ENCODE results near the gene ENTPD1.

Gene ENTPD1

DNA sequence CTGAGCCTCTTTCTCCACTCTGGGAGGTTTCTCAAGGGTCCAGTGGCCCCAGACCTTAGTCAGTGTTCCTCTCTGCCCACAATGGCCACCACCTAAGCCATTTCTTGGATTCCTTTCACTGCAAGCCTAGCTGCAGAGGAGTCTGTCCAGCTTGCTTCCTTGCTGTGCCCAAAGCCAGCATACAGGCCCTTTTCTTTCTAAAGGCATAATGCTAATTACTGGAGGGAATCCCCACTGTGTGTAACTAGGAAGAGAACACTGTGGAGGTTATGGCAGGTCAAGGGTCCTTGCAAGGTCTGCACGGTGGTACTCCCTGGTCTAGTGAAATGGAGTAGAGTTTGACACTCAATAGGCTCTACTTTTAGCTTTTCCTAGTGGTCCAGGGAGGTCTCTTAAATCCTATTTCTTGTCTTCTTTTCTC, 81.4 kb downstream of the ENTPD1 start:
- Histone ChIP-seq H3K36me3 (ENCODE audit: insufficient read depth, low read length) (no peaks in the 10 kb centered on the region), H3K9ac (ENCODE audit: low read depth, low read length) (no peak overlapping the region), H3K4me1 (ENCODE audit: insufficient read depth, low read length) (peaks cover 7% of the 10 kb centered on the region; the same call in 1 of the 2 replicates), H3K9me3 (ENCODE audit: control insufficient read depth, insufficient read depth, low read length) (no peaks in the 10 kb centered on the region)

DNA sequence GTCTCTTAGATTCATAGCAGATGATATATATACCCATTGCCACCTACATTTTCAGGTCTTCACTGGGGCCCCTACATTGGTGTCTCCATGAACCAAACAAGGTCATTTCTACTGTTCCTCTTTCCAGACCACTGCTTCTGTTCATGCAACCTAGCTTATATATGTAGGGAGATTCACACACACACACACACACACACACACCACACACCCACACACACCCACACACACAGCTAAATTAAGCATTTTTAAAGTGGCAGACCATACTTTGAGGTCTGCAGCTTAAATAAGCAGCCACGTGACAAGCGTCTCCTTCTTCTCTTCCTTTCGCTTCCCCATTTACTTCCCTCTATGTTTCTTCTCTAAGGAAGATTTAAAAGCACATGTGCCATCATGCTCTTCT, 81.8 kb downstream of the ENTPD1 start:
- peaks cover 7% of the 10 kb centered on the region; the same call in 1 of the 2 replicates for H3K4me1 ChIP-seq (ENCODE audit: insufficient read depth, low read length)
- H3K9ac ChIP-seq (ENCODE audit: low read depth, low read length) = no peak overlapping the region
- no peaks in the 10 kb centered on the region for H3K9me3 ChIP-seq (ENCODE audit: control insufficient read depth, insufficient read depth, low read length)
- no peaks in the 10 kb centered on the region for H3K36me3 ChIP-seq (ENCODE audit: insufficient read depth, low read length)

DNA sequence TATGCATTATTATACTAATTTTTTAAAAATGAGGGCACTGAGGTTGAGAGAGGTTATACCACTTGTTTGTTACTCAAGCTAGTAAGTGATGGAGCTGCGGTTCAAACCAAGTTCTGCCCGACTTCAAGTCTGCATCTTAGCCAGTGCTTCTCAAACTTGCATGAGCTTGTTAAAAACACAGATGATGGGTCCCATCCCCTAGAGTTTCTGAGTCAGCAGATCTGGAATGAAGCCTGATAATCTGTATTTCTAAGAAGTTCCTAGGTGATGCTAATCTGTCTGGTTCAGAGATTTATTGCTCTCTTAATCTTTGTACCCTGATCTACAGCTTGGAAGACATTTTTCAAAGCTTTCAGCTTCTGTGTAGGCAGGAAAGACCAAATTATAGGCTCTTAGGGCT, 84.2 kb downstream of the ENTPD1 start:
- H3K36me3 ChIP-seq (ENCODE audit: insufficient read depth, low read length) = no peaks in the 10 kb centered on the region
- peaks cover 7% of the 10 kb centered on the region; the same call in 1 of the 2 replicates for H3K4me1 ChIP-seq (ENCODE audit: insufficient read depth, low read length)
- no peaks in the 10 kb centered on the region for H3K9me3 ChIP-seq (ENCODE audit: control insufficient read depth, insufficient read depth, low read length)
- no peak overlapping the region for H3K9ac ChIP-seq (ENCODE audit: low read depth, low read length)

DNA sequence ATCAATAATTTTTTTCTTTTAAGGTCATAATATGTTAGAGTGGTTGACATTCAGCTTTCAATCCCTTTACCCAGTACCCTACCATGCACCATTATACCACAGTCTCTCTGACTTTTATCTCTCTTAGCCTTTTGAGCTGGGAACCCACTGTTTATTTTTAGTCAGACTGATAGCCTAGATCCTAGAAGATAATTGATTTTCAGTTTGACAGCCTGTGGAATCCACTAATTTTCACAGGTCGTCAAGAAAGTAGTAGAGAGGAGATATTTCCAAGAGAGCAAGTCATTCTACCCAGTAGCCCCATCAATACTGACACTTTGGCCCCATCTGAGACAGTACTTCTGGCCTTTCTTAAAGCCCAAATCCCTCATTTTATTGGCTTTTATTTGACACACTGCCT, 84.7 kb downstream of the ENTPD1 start:
- H3K9me3 ChIP-seq (ENCODE audit: control insufficient read depth, insufficient read depth, low read length) = no peaks in the 10 kb centered on the region
- H3K4me1 ChIP-seq (ENCODE audit: insufficient read depth, low read length) = peaks cover 7% of the 10 kb centered on the region; the same call in 1 of the 2 replicates
- H3K36me3 ChIP-seq (ENCODE audit: insufficient read depth, low read length) = no peaks in the 10 kb centered on the region
- H3K9ac ChIP-seq (ENCODE audit: low read depth, low read length) = no peak overlapping the region

DNA sequence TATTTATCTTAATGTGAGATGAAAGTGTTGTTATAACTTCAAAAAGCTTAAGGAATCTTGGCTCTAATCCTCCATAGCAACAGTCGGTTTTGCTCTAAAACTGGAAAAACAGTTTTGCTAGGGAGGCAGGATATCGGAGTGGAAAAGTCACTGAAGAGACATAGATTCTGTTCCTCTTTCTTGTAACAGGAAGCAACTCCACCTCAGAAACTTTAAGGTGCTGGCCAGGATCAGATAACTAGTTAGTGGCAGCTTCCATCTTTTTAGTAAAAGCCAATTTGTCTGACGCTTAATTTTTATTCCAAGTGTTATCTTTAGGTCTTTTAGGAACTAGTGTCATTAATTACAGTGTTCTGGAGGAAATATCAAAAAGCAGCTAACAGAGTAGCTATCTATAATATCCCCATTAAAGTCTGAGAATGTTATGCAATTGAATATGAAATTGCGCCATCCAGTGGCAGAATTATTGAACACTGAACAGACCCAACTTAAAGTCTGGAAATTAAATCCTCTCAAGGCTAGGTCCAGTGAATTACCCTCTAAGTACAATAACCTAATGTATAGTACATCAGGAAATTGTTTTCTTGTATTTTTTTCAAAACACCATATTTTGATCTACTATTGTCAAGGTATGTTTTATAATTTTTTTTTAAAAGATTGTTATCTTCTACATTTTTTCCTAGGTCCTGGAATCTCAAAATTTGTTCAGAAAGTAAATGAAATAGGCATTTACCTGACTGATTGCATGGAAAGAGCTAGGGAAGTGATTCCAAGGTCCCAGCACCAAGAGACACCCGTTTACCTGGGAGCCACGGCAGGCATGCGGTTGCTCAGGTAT, 85.9 kb downstream of the ENTPD1 start:
- no peak overlapping the region for H3K9ac ChIP-seq (ENCODE audit: low read depth, low read length)
- no peaks in the 10 kb centered on the region for H3K36me3 ChIP-seq (ENCODE audit: insufficient read depth, low read length)
- H3K9me3 ChIP-seq (ENCODE audit: control insufficient read depth, insufficient read depth, low read length) = no peaks in the 10 kb centered on the region
- peaks cover 3% of the 10 kb centered on the region; the same call in 1 of the 2 replicates for H3K4me1 ChIP-seq (ENCODE audit: insufficient read depth, low read length)

DNA sequence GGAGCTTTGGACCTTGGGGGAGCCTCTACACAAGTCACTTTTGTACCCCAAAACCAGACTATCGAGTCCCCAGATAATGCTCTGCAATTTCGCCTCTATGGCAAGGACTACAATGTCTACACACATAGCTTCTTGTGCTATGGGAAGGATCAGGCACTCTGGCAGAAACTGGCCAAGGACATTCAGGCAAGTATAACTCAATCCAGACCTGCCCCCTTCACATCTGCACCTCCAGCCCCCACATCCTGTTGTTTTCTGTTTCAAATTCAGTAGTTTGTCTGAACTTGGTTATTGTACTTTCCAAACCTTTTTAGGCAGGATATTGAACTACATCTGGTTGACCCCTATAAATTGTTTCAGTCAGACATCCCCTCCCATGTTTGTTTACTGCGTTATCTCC, 89.4 kb downstream of the ENTPD1 start:
- H3K36me3 ChIP-seq (ENCODE audit: insufficient read depth, low read length) = no peaks in the 10 kb centered on the region
- no peaks in the 10 kb centered on the region for H3K9me3 ChIP-seq (ENCODE audit: control insufficient read depth, insufficient read depth, low read length)
- no peak overlapping the region for H3K9ac ChIP-seq (ENCODE audit: low read depth, low read length)
- H3K4me1 ChIP-seq (ENCODE audit: insufficient read depth, low read length) = no peaks in the 10 kb centered on the region

DNA sequence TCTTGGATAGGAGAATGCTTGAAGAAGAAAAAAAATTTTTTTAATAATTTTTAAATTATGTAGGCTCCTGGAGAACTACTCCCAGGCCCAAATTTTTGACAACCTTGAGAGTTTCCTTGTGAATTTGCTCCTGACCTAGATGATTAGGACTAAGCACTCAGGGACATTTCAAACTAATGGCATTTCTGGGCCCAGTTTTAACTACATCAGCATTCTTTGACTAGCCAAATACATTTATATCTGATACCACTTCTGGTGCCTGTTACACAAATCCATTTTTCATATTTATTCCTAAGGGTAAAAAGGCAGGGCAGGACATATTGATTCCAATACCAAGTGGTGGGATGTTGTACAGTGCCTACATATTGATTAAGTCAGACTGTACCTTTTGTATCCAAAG, 91.0 kb downstream of the ENTPD1 start:
- no peaks in the 10 kb centered on the region for H3K9me3 ChIP-seq (ENCODE audit: control insufficient read depth, insufficient read depth, low read length)
- no peaks in the 10 kb centered on the region for H3K4me1 ChIP-seq (ENCODE audit: insufficient read depth, low read length)
- H3K36me3 ChIP-seq (ENCODE audit: insufficient read depth, low read length) = no peaks in the 10 kb centered on the region
- no peak overlapping the region for H3K9ac ChIP-seq (ENCODE audit: low read depth, low read length)

DNA sequence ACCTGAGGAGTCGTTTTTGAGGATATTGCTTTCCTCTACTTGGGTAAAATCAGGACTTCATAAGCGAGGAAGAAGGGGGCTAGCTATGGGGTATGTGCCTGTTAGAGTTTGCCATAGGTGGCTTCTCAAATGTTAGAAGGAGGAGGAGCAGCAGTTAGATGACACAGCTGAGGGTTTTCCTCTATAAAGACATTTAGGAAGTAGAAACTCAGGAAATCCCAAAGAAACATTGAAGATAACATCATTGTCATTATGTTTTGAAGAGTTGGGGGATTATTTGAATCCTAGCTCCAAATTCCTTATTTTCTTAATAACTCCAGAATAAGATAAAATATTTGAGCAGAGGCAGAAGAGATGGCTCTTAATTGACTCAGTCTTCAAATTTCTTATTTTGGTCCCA, 92.9 kb downstream of the ENTPD1 start:
- Histone ChIP-seq H3K4me1 (ENCODE audit: insufficient read depth, low read length) (no peaks in the 10 kb centered on the region), H3K9ac (ENCODE audit: low read depth, low read length) (no peak overlapping the region), H3K9me3 (ENCODE audit: control insufficient read depth, insufficient read depth, low read length) (no peaks in the 10 kb centered on the region), H3K36me3 (ENCODE audit: insufficient read depth, low read length) (no peaks in the 10 kb centered on the region)

DNA sequence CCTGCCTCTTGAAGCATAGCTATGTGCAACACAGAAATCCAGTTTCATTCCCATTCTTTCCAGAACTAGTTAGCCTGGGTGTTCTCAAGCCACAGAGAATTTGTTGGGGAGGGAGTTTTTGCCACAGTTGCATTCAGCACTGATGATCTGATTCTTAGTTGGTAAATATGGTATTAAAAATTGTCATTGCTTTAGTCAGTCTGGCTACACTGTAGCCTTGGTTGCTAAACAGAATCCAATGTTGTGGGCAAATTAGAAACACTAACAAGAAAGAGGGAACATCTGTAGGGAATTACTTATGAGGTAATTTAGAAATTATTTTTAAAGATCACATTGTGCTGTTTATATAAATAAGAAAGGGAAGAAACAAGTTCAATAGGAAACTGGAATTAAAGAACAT, 94.8 kb downstream of the ENTPD1 start:
- no peaks in the 10 kb centered on the region for H3K4me1 ChIP-seq (ENCODE audit: insufficient read depth, low read length)

DNA sequence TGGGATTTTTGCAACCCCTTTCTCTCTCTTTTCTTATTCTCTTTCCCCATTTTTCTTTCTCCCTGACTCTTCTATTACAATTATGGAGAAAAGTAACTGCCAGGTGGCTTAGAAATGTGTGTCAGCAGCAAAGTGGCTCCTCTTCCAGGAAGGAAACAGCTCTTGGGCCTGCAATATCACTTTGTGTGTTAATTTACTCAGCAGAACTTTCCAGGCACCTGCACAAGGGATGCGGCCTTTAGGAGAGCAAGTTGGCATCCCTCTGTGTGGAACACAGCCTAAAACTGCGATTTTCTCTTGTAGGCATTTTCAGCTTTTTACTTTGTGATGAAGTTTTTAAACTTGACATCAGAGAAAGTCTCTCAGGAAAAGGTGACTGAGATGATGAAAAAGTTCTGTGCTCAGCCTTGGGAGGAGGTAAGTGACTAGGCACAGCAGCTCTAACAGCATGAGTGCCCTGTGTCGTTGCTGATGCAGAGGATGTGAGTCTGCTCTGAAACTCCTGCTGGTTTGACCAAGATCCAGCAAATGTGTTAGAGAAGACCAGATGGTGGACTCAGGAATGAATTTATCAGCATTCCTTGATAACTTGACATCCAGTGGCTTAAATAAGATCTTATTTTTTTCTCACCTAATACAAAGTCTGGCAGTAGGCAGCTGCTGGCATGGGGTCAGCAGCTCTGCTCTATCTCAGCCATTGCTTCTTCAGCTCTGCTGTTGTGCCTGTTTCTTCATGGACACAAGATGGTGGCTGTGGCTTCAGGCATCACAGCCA, 104.4 kb downstream of the ENTPD1 start:
- no peaks in the 10 kb centered on the region for H3K4me1 ChIP-seq (ENCODE audit: insufficient read depth, low read length)
- no peaks in the 10 kb centered on the region for H3K36me3 ChIP-seq (ENCODE audit: insufficient read depth, low read length)
- H3K9ac ChIP-seq (ENCODE audit: low read depth, low read length) = no peak overlapping the region
- no peaks in the 10 kb centered on the region for H3K9me3 ChIP-seq (ENCODE audit: control insufficient read depth, insufficient read depth, low read length)

More for the DNA sequence above, 94.8 kb downstream of the ENTPD1 start:
- Histone ChIP-seq H3K36me3 (ENCODE audit: insufficient read depth, low read length) (no peaks in the 10 kb centered on the region), H3K9ac (ENCODE audit: low read depth, low read length) (no peak overlapping the region), H3K9me3 (ENCODE audit: control insufficient read depth, insufficient read depth, low read length) (no peaks in the 10 kb centered on the region)

DNA sequence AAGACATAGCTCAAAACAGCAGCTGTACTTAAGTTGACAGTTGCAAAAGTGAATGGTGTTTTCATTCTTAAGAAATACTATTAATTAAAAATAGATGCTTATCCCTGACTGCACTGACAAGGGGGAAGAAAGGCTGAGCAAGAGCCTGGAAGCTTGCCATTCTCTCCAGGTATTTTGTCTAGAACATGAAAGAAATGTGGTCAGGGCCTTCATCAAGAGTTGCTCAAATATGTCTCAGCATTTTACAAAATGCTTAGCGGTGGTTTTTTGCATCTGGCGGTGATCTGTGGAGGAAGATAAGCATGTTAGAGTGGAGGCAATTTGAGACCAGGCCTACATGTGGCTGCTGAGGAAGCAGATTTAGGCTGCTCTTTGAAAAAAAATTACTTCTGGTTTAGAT, 105.4 kb downstream of the ENTPD1 start:
- no peak overlapping the region for H3K9ac ChIP-seq (ENCODE audit: low read depth, low read length)
- H3K9me3 ChIP-seq (ENCODE audit: control insufficient read depth, insufficient read depth, low read length) = no peaks in the 10 kb centered on the region
- no peaks in the 10 kb centered on the region for H3K4me1 ChIP-seq (ENCODE audit: insufficient read depth, low read length)
- no peaks in the 10 kb centered on the region for H3K36me3 ChIP-seq (ENCODE audit: insufficient read depth, low read length)

DNA sequence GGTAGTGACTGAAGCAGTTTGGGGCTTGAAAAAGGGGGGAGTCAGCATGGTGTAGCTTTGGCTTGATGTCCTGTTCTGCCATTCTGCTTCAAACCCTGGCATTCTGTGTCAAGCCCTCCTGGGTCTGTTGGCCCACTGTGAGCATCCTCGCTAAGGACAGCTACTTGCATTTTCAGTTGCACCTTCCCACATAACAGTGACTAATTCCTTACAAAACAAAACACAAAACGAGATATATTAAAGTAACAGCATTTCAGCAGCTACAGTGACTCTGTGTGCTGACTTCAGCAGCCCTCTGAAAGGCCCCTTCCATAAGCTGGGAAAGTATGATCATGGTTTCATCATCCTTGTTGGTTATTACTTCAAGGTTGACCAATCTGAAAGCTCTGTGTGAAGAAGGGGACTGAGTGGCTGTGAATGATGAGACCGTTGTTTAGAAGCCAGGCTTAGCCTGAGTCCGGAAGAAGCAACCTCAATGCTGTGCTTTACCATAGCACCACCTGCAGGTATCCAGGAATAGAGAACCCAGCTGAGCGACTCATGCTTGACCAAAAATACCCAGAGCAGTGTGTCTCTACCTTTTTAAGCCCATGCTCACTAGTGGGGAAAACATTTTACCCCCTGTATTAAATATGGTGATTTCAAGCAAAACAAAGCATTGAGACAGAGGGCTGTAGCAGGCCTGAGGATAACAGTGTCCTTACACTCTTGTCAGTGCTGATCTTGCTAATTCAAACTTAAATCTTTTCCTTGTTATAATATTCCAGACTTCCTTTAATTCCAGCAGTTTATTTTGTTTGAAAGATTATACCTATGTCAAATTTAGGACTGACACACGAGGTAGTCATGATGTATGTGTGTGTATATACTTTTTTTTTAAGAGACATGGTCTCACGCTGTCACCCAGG, 109.2 kb downstream of the ENTPD1 start:
- Histone ChIP-seq H3K9ac (ENCODE audit: low read depth, low read length) (no peak overlapping the region), H3K4me1 (ENCODE audit: insufficient read depth, low read length) (no peaks in the 10 kb centered on the region), H3K9me3 (ENCODE audit: control insufficient read depth, insufficient read depth, low read length) (no peaks in the 10 kb centered on the region), H3K36me3 (ENCODE audit: insufficient read depth, low read length) (no peaks in the 10 kb centered on the region)

DNA sequence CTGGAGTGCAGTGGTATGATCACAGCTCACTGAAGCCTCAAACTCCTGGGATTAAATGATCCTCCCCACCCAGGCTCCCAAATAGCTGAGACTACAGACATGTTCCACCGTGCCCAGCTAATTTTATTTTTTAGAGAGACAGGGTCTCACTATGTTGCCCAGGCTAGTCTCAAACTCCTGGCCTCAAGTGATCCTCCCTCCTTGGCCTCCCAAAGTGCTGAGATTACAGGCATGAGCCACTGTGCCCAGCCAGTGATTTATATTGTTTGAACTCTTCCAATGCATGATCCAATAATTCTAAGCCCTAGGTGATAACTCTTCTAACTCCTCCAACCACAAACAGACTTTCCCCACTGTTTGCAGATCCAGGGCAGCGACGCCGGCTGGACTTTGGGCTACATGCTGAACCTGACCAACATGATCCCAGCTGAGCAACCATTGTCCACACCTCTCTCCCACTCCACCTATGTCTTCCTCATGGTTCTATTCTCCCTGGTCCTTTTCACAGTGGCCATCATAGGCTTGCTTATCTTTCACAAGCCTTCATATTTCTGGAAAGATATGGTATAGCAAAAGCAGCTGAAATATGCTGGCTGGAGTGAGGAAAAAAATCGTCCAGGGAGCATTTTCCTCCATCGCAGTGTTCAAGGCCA, 110.0 kb downstream of the ENTPD1 start:
- H3K9me3 ChIP-seq (ENCODE audit: control insufficient read depth, insufficient read depth, low read length) = no peaks in the 10 kb centered on the region
- H3K4me1 ChIP-seq (ENCODE audit: insufficient read depth, low read length) = no peaks in the 10 kb centered on the region
- H3K9ac ChIP-seq (ENCODE audit: low read depth, low read length) = no peak overlapping the region
- H3K36me3 ChIP-seq (ENCODE audit: insufficient read depth, low read length) = no peaks in the 10 kb centered on the region

DNA sequence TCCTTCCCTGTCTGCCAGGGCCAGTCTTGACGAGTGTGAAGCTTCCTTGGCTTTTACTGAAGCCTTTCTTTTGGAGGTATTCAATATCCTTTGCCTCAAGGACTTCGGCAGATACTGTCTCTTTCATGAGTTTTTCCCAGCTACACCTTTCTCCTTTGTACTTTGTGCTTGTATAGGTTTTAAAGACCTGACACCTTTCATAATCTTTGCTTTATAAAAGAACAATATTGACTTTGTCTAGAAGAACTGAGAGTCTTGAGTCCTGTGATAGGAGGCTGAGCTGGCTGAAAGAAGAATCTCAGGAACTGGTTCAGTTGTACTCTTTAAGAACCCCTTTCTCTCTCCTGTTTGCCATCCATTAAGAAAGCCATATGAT, 110.5 kb downstream of the ENTPD1 start:
- H3K9ac ChIP-seq (ENCODE audit: low read depth, low read length) = no peak overlapping the region
- no peaks in the 10 kb centered on the region for H3K36me3 ChIP-seq (ENCODE audit: insufficient read depth, low read length)
- no peaks in the 10 kb centered on the region for H3K4me1 ChIP-seq (ENCODE audit: insufficient read depth, low read length)
- H3K9me3 ChIP-seq (ENCODE audit: control insufficient read depth, insufficient read depth, low read length) = no peaks in the 10 kb centered on the region

Measured in ES-I3 (cell line).